Lower lobe of right lung (tissue), 2 donors: ENCODE data around the gene CRYZL1. TPM values are rescaled to one million over a fixed set of nuclear protein-coding genes. Genes with fewer than 3 reads are reported as not detected.

Source experiments
- ATAC-seq, 2 donors: fragments of 200-7000 bp; cut with Tn5 transposase; one replicate each; pipeline ENCODE4 v1.9.1; 2020 to 2022; ENCODE audit warnings: mild to moderate bottlenecking in 2 of 2, moderate library complexity in 2 of 2
- DNase-seq: peaks from one replicate; pipeline ENCODE4 v3.0.0-alpha.2; 2020
- H3K27ac ChIP-seq: fragments of 200-600 bp; one replicate; pipeline ENCODE4 v1.8.0; 2022
- H3K27me3 ChIP-seq: fragments of 200-600 bp; one replicate; pipeline ENCODE4 v1.8.0; 2022; ENCODE audit warnings: low read depth
- H3K36me3 ChIP-seq: fragments of 200-600 bp; one replicate; pipeline ENCODE4 v1.8.0; 2022; ENCODE audit warnings: mild to moderate bottlenecking
- H3K4me1 ChIP-seq: fragments of 200-600 bp; one replicate; pipeline ENCODE4 v1.8.0; 2022
- H3K4me3 ChIP-seq: fragments of 200-600 bp; one replicate; pipeline ENCODE4 v1.8.0; 2022; ENCODE audit warnings: mild to moderate bottlenecking
- H3K9me3 ChIP-seq: fragments of 200-600 bp; one replicate; pipeline ENCODE4 v1.8.0; 2022
- CTCF ChIP-seq: fragments of 200-600 bp; IDR thresholded peaks from one replicate; pipeline ENCODE4 v1.8.0; 2022; ENCODE audit warnings: antibody characterized with exemption, mild to moderate bottlenecking
- intact Hi-C: fragments of 100-400 bp; cut with DNase I; formaldehyde crosslinking; loops from one replicate; pipeline ENCODE4 v1.11.0; 2022
- total RNA-seq: library from RNA; stranded (reverse); fragmentation: NEBNext Ultra II Directional; extraction: Animal tissue kit (Norgen Biotek cat#: 25700); gene quantifications from one replicate; pipeline ENCODE4 v1.2.1, GENCODE V29; 2021
- donor health status: DM: no; HTN: yes; CAD: no; lungs with severe emphysema.

Gene CRYZL1
- total RNA-seq, 1 donor from 2014 or later: 29.4 TPM

- H3K9me3 ChIP-seq: no peaks in the 10 kb centered on the region
- TF ChIP-seq CTCF: no peak
- H3K27me3 ChIP-seq: no peaks in the 10 kb centered on the region
- peaks cover 98% of the 10 kb centered on the region for H3K36me3 ChIP-seq
- ATAC-seq (no peak), DNase-seq (no peak)
- peaks cover 28% of the 10 kb centered on the region for H3K4me1 ChIP-seq
- intact Hi-C loops: no loop called here
- H3K27ac ChIP-seq: no peak overlapping the region
- H3K4me3 ChIP-seq: no peak overlapping the region
These were observed 82.6 kb downstream of the CRYZL1 start for GRCh38 chr21:33558777-33559421.

- no peak for TF ChIP-seq CTCF
- H3K36me3 ChIP-seq: peaks cover 98% of the 10 kb centered on the region
- no peak overlapping the region for H3K4me3 ChIP-seq
- H3K27ac ChIP-seq: no peak overlapping the region
- peaks cover 28% of the 10 kb centered on the region for H3K4me1 ChIP-seq
- intact Hi-C loops: no loop called here
- no peaks in the 10 kb centered on the region for H3K9me3 ChIP-seq
- ATAC-seq: no peak
- no peaks in the 10 kb centered on the region for H3K27me3 ChIP-seq
- DNase-seq: no peak
These were observed 84.1 kb downstream of the CRYZL1 start for GRCh38 chr21:33557447-33557846.

- no peaks in the 10 kb centered on the region for H3K27me3 ChIP-seq
- no peak overlapping the region for H3K4me3 ChIP-seq
- ATAC-seq (no peak), DNase-seq (no peak)
- H3K36me3 ChIP-seq: peaks cover 98% of the 10 kb centered on the region
- TF ChIP-seq CTCF: no peak
- intact Hi-C loops: no loop called here
- no peak overlapping the region for H3K27ac ChIP-seq
- no peaks in the 10 kb centered on the region for H3K9me3 ChIP-seq
- H3K4me1 ChIP-seq: peaks cover 19% of the 10 kb centered on the region
These were observed 86.6 kb downstream of the CRYZL1 start for GRCh38 chr21:33554982-33555344.

GRCh38 chr21:33554236-33554981, 87.1 kb downstream of the CRYZL1 start:
- Histone ChIP-seq H3K27me3 (no peaks in the 10 kb centered on the region), H3K27ac (no peak overlapping the region), H3K4me3 (no peak overlapping the region), H3K4me1 (peaks cover 19% of the 10 kb centered on the region), H3K9me3 (no peaks in the 10 kb centered on the region), H3K36me3 (peaks cover 98% of the 10 kb centered on the region)
- DNase-seq (no peak), ATAC-seq (no peak)
- intact Hi-C loops: no loop called here
- no peak for TF ChIP-seq CTCF

GRCh38 chr21:33552999-33553598, 88.4 kb downstream of the CRYZL1 start:
- peaks cover 19% of the 10 kb centered on the region for H3K4me1 ChIP-seq
- H3K27me3 ChIP-seq: no peaks in the 10 kb centered on the region
- ATAC-seq (no peak), DNase-seq (no peak)
- intact Hi-C loops: no loop called here
- H3K4me3 ChIP-seq: no peak overlapping the region
- no peak for TF ChIP-seq CTCF
- no peaks in the 10 kb centered on the region for H3K9me3 ChIP-seq
- peaks cover 98% of the 10 kb centered on the region for H3K36me3 ChIP-seq
- H3K27ac ChIP-seq: no peak overlapping the region
